Left ventricle myocardium inferior (tissue), 1 donor: ENCODE data around the gene GTF3C5. TPM values are rescaled to one million over a fixed set of nuclear protein-coding genes. Genes with fewer than 3 reads are reported as not detected.

Experiments used
- DNase-seq: peaks from one replicate; pipeline ENCODE4 v3.0.0-alpha.2; 2020
- H3K27ac ChIP-seq: fragments of 200-600 bp; replicated peaks from 2 replicates; pipeline ENCODE4 v1.8.0; 2021
- H3K27me3 ChIP-seq: fragments of 200-600 bp; 2 replicates; pipeline ENCODE4 v1.8.0; 2021; ENCODE audit warnings: low read depth
- H3K36me3 ChIP-seq: fragments of 200-600 bp; 2 replicates; pipeline ENCODE4 v1.8.0; 2021
- H3K4me1 ChIP-seq: fragments of 200-600 bp; 2 replicates; pipeline ENCODE4 v1.8.0; 2021
- H3K4me3 ChIP-seq: fragments of 200-600 bp; 2 replicates; pipeline ENCODE4 v1.8.0; 2021; ENCODE audit warnings: mild to moderate bottlenecking, moderate library complexity
- H3K9me3 ChIP-seq: fragments of 200-600 bp; replicated peaks from 2 replicates; pipeline ENCODE4 v1.8.0; 2021
- CTCF ChIP-seq: fragments of 200-600 bp; IDR thresholded peaks from 2 replicates; pipeline ENCODE4 v1.8.0; 2021; ENCODE audit warnings: antibody characterized with exemption, mild to moderate bottlenecking, borderline replicate concordance
- intact Hi-C: fragments of 100-400 bp; cut with micrococcal nuclease; formaldehyde crosslinking; loops from one replicate; pipeline ENCODE4 v1.11.0; 2022
- long read RNA-seq: library from polyadenylated mRNA; unstranded; transcript quantifications from one replicate; pipeline ENCODE4 v2.0.0, GENCODE V29; 2021
- total RNA-seq: library from RNA; stranded (reverse); fragmentation: NEBNext Ultra II Directional; extraction: Animal tissue kit (Norgen Biotek cat#: 25700); gene quantifications from one replicate; pipeline ENCODE4 v1.2.1, GENCODE V29; 2021
- donor health status: DM: no; HTN: yes; CAD: no; lungs with severe emphysema.

The GTF3C5 gene
- 36.0 TPM for total RNA-seq
- long read RNA-seq, transcript GTF3C5-202 (11 exons, 2,406 nt): major isoform, 15 of 48 reads
- long read RNA-seq, partial matches to known transcripts: 27 of 48 reads
- long read RNA-seq, other reads (novel, unspliced or antisense): 4 of 48 reads

GRCh38 chr9:133030317-133031129 is at the start of gene GTF3C5:
GTF3C5 (plus strand) TSS chr9:133030997; CDS start chr9:133031012, 15 bp downstream.
- H3K4me1 ChIP-seq: peaks cover 44% of the 10 kb centered on the region
- peak within 1 kb of the TSS; percentile 97 for H3K27ac ChIP-seq
- DNase-seq: peak; percentile 91
- peak; percentile 23 for TF ChIP-seq CTCF
- intact Hi-C loops: loop anchor here (10.0 kb wide), 1 partner anchor 114 kb away; no protein-coding TSS in a partner anchor
- no peaks in the 10 kb centered on the region for H3K9me3 ChIP-seq
- H3K4me3 ChIP-seq: peak within 1 kb of the TSS; percentile 98
- H3K36me3 ChIP-seq: no peaks in the 10 kb centered on the region
- H3K27me3 ChIP-seq: no peaks in the 10 kb centered on the region

GRCh38 chr9:132982458-132982857 is 48.3 kb upstream of the GTF3C5 start:
- DNase-seq: no peak
- H3K27me3 ChIP-seq: peaks cover 97% of the 10 kb centered on the region

GRCh38 chr9:132983491-132984201 is 47.2 kb upstream of the GTF3C5 start:
- DNase-seq: no peak
- no peak for TF ChIP-seq CTCF
- Histone ChIP-seq H3K4me1 (peaks cover 21% of the 10 kb centered on the region), H3K27ac (no peak overlapping the region), H3K27me3 (peaks cover 87% of the 10 kb centered on the region), H3K9me3 (no peaks in the 10 kb centered on the region), H3K4me3 (no peak overlapping the region), H3K36me3 (no peaks in the 10 kb centered on the region)
- intact Hi-C loops: no loop called here

More at GRCh38 chr9:132982458-132982857, 48.3 kb upstream of the GTF3C5 start:
- Histone ChIP-seq H3K9me3 (no peaks in the 10 kb centered on the region), H3K4me3 (no peak overlapping the region), H3K27ac (no peak overlapping the region), H3K4me1 (peaks cover 22% of the 10 kb centered on the region), H3K36me3 (no peaks in the 10 kb centered on the region)
- intact Hi-C loops: no loop called here
- no peak for TF ChIP-seq CTCF

- Histone ChIP-seq H3K36me3 (no peaks in the 10 kb centered on the region), H3K4me1 (peaks cover 18% of the 10 kb centered on the region), H3K9me3 (no peaks in the 10 kb centered on the region), H3K27ac (no peak overlapping the region), H3K4me3 (no peak overlapping the region), H3K27me3 (peaks cover 79% of the 10 kb centered on the region)
- DNase-seq: no peak
- intact Hi-C loops: no loop called here
- no peak for TF ChIP-seq CTCF
Observed at GRCh38 chr9:132984202-132985070, 46.4 kb upstream of the GTF3C5 start.

GRCh38 chr9:132985071-132985350 is 45.8 kb upstream of the GTF3C5 start:
- H3K27me3 ChIP-seq: peaks cover 79% of the 10 kb centered on the region
- H3K9me3 ChIP-seq: no peaks in the 10 kb centered on the region
- H3K4me3 ChIP-seq: no peak overlapping the region
- no peak overlapping the region for H3K27ac ChIP-seq
- intact Hi-C loops: no loop called here
- H3K36me3 ChIP-seq: no peaks in the 10 kb centered on the region
- peaks cover 18% of the 10 kb centered on the region for H3K4me1 ChIP-seq
- DNase-seq: no peak
- TF ChIP-seq CTCF: no peak
